Duodenal mucosa (tissue), 2 donors: ENCODE measurements around the gene TARS3.

Source experiments
- H3K27ac ChIP-seq: one replicate; pipeline ENCODE4 v1.7.0; 2013; ENCODE audit warnings: low read depth, low read length
- H3K27me3 ChIP-seq, 2 donors: one replicate each; pipeline ENCODE4 v1.7.0; 2013; ENCODE audit warnings: low read length in 2 of 2, control low read depth in 1 of 2; ENCODE audit not compliant: insufficient read depth in 2 of 2, control insufficient read depth in 1 of 2
- H3K36me3 ChIP-seq, 2 donors: one replicate each; pipeline ENCODE4 v1.7.0; 2013; ENCODE audit warnings: low read length in 2 of 2, control low read depth in 1 of 2; ENCODE audit not compliant: insufficient read depth in 2 of 2, control insufficient read depth in 1 of 2
- H3K4me1 ChIP-seq, 2 donors: one replicate each; pipeline ENCODE4 v1.7.0; 2013; ENCODE audit warnings: low read length in 2 of 2, control low read depth in 1 of 2; ENCODE audit not compliant: insufficient read depth in 2 of 2, control insufficient read depth in 1 of 2
- H3K4me3 ChIP-seq, 2 donors: one replicate each; pipeline ENCODE4 v1.7.0; 2013; ENCODE audit warnings: low read length in 2 of 2, low read depth in 1 of 2
- H3K9ac ChIP-seq, 2 donors: one replicate each; pipeline ENCODE4 v1.7.0; 2013; ENCODE audit warnings: low read length in 2 of 2, low read depth in 1 of 2
- H3K9me3 ChIP-seq, 2 donors: one replicate each; pipeline ENCODE4 v1.7.0; 2013; ENCODE audit warnings: low read length in 2 of 2, control low read depth in 1 of 2; ENCODE audit not compliant: control insufficient read depth in 1 of 2

TARS3 gene

GRCh38 chr15:101707983-101708382, 16.3 kb downstream of the TARS3 start:
- H3K27me3 ChIP-seq: no peaks in the 10 kb centered on the region
- no peak overlapping the region for H3K27ac ChIP-seq
- H3K36me3 ChIP-seq: peaks cover 26 to 52% of the 10 kb centered on the region in 2 donors

GRCh38 chr15:101702077-101702476, 22.2 kb downstream of the TARS3 start:
- peaks cover 22 to 57% of the 10 kb centered on the region in 2 donors for H3K36me3 ChIP-seq
- no peak overlapping the region for H3K4me3 ChIP-seq
- H3K4me1 ChIP-seq: no peaks in the 10 kb centered on the region
- H3K27me3 ChIP-seq: no peaks in the 10 kb centered on the region
- H3K9me3 ChIP-seq: no peaks in the 10 kb centered on the region
- H3K27ac ChIP-seq: no peak overlapping the region
- H3K9ac ChIP-seq: no peak overlapping the region

More at GRCh38 chr15:101707983-101708382, 16.3 kb downstream of the TARS3 start:
- H3K4me3 ChIP-seq: no peak overlapping the region
- H3K4me1 ChIP-seq: no peaks in the 10 kb centered on the region
- H3K9me3 ChIP-seq: no peaks in the 10 kb centered on the region
- H3K9ac ChIP-seq: no peak overlapping the region

GRCh38 chr15:101698314-101698713, 26.0 kb downstream of the TARS3 start:
- Histone ChIP-seq H3K9ac (no peak overlapping the region), H3K4me3 (no peak overlapping the region), H3K4me1 (no peaks in the 10 kb centered on the region), H3K36me3 (peaks cover 17 to 55% of the 10 kb centered on the region in 2 donors), H3K9me3 (no peaks in the 10 kb centered on the region), H3K27me3 (no peaks in the 10 kb centered on the region), H3K27ac (no peak overlapping the region)

GRCh38 chr15:101697488-101697887, 26.8 kb downstream of the TARS3 start:
- H3K27me3 ChIP-seq: no peaks in the 10 kb centered on the region
- no peak overlapping the region for H3K4me3 ChIP-seq
- H3K4me1 ChIP-seq: no peaks in the 10 kb centered on the region
- no peak overlapping the region for H3K27ac ChIP-seq
- peaks cover 17 to 54% of the 10 kb centered on the region in 2 donors for H3K36me3 ChIP-seq
- H3K9me3 ChIP-seq: no peaks in the 10 kb centered on the region
- no peak overlapping the region for H3K9ac ChIP-seq

- Histone ChIP-seq H3K36me3 (peaks cover 17 to 52% of the 10 kb centered on the region in 2 donors), H3K4me3 (no peak overlapping the region), H3K9me3 (no peaks in the 10 kb centered on the region), H3K4me1 (no peaks in the 10 kb centered on the region), H3K27me3 (no peaks in the 10 kb centered on the region), H3K27ac (no peak overlapping the region), H3K9ac (no peak overlapping the region)
Observed at GRCh38 chr15:101696829-101697228, 27.4 kb downstream of the TARS3 start.

GRCh38 chr15:101694261-101694660, 30.0 kb downstream of the TARS3 start:
- H3K9ac ChIP-seq: no peak overlapping the region
- H3K4me3 ChIP-seq: no peak overlapping the region
- H3K4me1 ChIP-seq: no peaks in the 10 kb centered on the region
- H3K27me3 ChIP-seq: no peaks in the 10 kb centered on the region
- H3K9me3 ChIP-seq: no peaks in the 10 kb centered on the region
- peaks cover 9 to 32% of the 10 kb centered on the region in 2 donors for H3K36me3 ChIP-seq
- H3K27ac ChIP-seq: no peak overlapping the region

GRCh38 chr15:101692801-101693598, 31.3 kb downstream of the TARS3 start:
- H3K27me3 ChIP-seq: no peaks in the 10 kb centered on the region
- no peak overlapping the region for H3K4me3 ChIP-seq
- H3K9me3 ChIP-seq: no peaks in the 10 kb centered on the region
- peaks cover 3 to 22% of the 10 kb centered on the region in 2 donors for H3K36me3 ChIP-seq
- H3K27ac ChIP-seq: no peak overlapping the region
- no peaks in the 10 kb centered on the region for H3K4me1 ChIP-seq
- no peak overlapping the region for H3K9ac ChIP-seq

GRCh38 chr15:101689901-101690300, 34.4 kb downstream of the TARS3 start:
- Histone ChIP-seq H3K27me3 (no peaks in the 10 kb centered on the region), H3K4me3 (no peak overlapping the region), H3K9me3 (no peaks in the 10 kb centered on the region), H3K27ac (no peak overlapping the region), H3K4me1 (no peaks in the 10 kb centered on the region), H3K36me3 (peaks cover 3 to 18% of the 10 kb centered on the region in 2 donors), H3K9ac (no peak overlapping the region)

GRCh38 chr15:101686718-101687117, 37.6 kb downstream of the TARS3 start:
- Histone ChIP-seq H3K36me3 (peaks cover 7 to 16% of the 10 kb centered on the region in 2 donors), H3K4me3 (no peak overlapping the region), H3K27ac (no peak overlapping the region)

GRCh38 chr15:101684877-101685276, 39.4 kb downstream of the TARS3 start:
- Histone ChIP-seq H3K9me3 (no peaks in the 10 kb centered on the region), H3K36me3 (peaks cover 7 to 15% of the 10 kb centered on the region in 2 donors), H3K27me3 (no peaks in the 10 kb centered on the region), H3K4me3 (no peak overlapping the region), H3K27ac (no peak overlapping the region), H3K9ac (no peak overlapping the region), H3K4me1 (no peaks in the 10 kb centered on the region)

More at GRCh38 chr15:101686718-101687117, 37.6 kb downstream of the TARS3 start:
- H3K27me3 ChIP-seq: no peaks in the 10 kb centered on the region
- no peaks in the 10 kb centered on the region for H3K9me3 ChIP-seq
- H3K9ac ChIP-seq: no peak overlapping the region
- H3K4me1 ChIP-seq: no peaks in the 10 kb centered on the region
